Colonic mucosa (tissue), 4 donors: Measurements from ENCODE around the gene CGGBP1. TPM values are rescaled to one million over a fixed set of nuclear protein-coding genes. Genes with fewer than 3 reads are reported as not detected.
A peak's percentile ranks its signal among the peaks of the same experiment; 100 is the strongest.

ENCODE experiments used
- DNase-seq: peaks from one replicate; pipeline ENCODE4 v3.0.0-alpha.2; 2020
- H3K27ac ChIP-seq: fragments of 200-600 bp; one replicate; pipeline ENCODE4 v1.8.0; 2021
- H3K27me3 ChIP-seq: fragments of 200-600 bp; one replicate; pipeline ENCODE4 v1.8.0; 2021
- H3K36me3 ChIP-seq: fragments of 200-600 bp; one replicate; pipeline ENCODE4 v1.8.0; 2021
- H3K4me1 ChIP-seq: fragments of 200-600 bp; one replicate; pipeline ENCODE4 v1.8.0; 2021; ENCODE audit warnings: mild to moderate bottlenecking
- H3K4me3 ChIP-seq: fragments of 200-600 bp; one replicate; pipeline ENCODE4 v1.8.0; 2021
- H3K9ac ChIP-seq, 2 donors: one replicate each; pipeline ENCODE4 v1.7.0; 2013; ENCODE audit warnings: control low read depth in 2 of 2, low read depth in 2 of 2, low read length in 2 of 2
- H3K9me3 ChIP-seq: fragments of 200-600 bp; one replicate; pipeline ENCODE4 v1.8.0; 2021
- CTCF ChIP-seq: fragments of 200-600 bp; IDR thresholded peaks from one replicate; pipeline ENCODE4 v1.8.0; 2022; ENCODE audit warnings: antibody characterized with exemption, mild to moderate bottlenecking
- intact Hi-C: fragments of 100-400 bp; cut with DNase I; formaldehyde crosslinking; loops from one replicate; pipeline ENCODE4 v1.14.1; 2022
- total RNA-seq, 2 donors: library from RNA; stranded (reverse); fragmentation: NEBNext Ultra II Directional in 1 of 2; extraction: Animal tissue kit (Norgen Biotek cat#: 25700) in 1 of 2; gene quantifications; one replicate each; pipeline ENCODE4 v1.2.1, GENCODE V29; 2021
- donor health status: healthy.
- donor health status: DM: no; HTN: no; CAD: no.
- donor health status: DM: no; HTN: no; CAD: no.

CGGBP1 gene
- total RNA-seq, 2 donors from 2014 or later, result 48.6 to 57.7 TPM

GRCh38 chr3:88036221-88036620, 22.6 kb downstream of the CGGBP1 start:
- no peak for DNase-seq
- TF ChIP-seq CTCF, result no peak

DNA sequence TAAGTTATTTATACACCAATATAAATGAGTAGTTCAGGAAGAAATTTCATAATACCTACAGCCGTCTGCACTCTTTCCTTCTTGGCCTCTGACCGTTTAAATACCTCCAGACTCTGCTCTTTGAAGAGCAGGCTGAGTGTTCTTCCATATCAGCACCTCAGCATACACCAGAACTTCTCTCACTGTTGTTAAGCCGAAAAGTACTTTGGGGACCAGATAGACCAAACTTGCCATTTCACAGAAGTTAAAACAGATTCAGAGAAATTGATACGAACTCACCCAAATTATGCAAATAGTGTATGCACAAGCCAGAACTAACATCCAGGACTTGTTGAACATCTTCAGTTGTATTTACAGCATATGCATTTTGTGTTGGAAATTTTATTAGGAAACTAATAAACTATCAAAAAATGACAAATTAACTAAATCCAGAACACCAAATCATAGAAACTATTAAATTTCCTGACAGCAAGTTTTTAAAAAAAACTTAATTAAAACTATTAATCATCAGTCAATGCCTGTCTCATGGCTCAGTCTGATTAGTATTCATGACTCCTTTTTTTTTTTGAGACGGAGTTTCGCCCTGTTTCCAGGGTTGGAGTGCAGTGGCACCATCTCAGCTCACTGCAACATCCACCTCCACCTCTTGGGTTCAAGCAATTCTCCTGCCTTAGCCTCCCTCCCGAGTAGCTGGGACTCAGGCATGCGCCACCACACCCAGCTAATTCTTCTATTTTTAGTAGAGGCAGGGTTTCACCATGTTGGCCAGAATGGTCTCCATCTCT, 24.1 kb downstream of the CGGBP1 start:
- Histone ChIP-seq H3K9ac (no peak overlapping the region), H3K27ac (no peak overlapping the region), H3K4me1 (no peaks in the 10 kb centered on the region), H3K36me3 (no peaks in the 10 kb centered on the region), H3K9me3 (no peaks in the 10 kb centered on the region), H3K27me3 (no peaks in the 10 kb centered on the region), H3K4me3 (no peak overlapping the region)
- no peak for TF ChIP-seq CTCF
- no peak for DNase-seq
- intact Hi-C loops, result no loop called here

More at GRCh38 chr3:88036221-88036620, 22.6 kb downstream of the CGGBP1 start:
- H3K9ac ChIP-seq, result no peak overlapping the region
- H3K27me3 ChIP-seq, result no peaks in the 10 kb centered on the region
- H3K9me3 ChIP-seq, result no peaks in the 10 kb centered on the region
- H3K4me3 ChIP-seq, result no peak overlapping the region
- intact Hi-C loops, result no loop called here
- H3K4me1 ChIP-seq, result no peaks in the 10 kb centered on the region
- H3K36me3 ChIP-seq, result no peaks in the 10 kb centered on the region
- no peak overlapping the region for H3K27ac ChIP-seq

DNA sequence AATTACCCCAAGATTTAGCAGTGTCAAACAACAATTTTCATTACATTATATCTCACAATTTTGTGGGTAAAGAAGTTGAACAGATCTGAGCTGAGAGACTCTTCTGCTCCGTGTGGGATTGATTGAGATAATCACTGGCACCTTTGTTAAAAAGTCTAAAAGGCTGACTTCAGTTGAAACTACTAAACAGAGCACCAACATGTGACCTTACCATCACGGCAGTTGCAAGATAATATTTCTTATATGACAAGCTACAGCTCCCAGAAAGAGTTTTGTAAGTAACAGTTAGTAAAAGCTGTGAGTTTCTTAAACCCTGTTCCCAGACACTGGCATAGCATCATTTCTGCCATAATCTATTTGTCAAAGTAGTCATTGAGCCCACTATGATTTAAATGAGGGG, 25.0 kb downstream of the CGGBP1 start:
- Histone ChIP-seq H3K9ac (no peak overlapping the region), H3K9me3 (no peaks in the 10 kb centered on the region), H3K4me1 (no peaks in the 10 kb centered on the region), H3K4me3 (no peak overlapping the region), H3K27me3 (no peaks in the 10 kb centered on the region), H3K27ac (no peak overlapping the region), H3K36me3 (no peaks in the 10 kb centered on the region)
- DNase-seq, result no peak
- no peak for TF ChIP-seq CTCF
- intact Hi-C loops, result no loop called here

DNA sequence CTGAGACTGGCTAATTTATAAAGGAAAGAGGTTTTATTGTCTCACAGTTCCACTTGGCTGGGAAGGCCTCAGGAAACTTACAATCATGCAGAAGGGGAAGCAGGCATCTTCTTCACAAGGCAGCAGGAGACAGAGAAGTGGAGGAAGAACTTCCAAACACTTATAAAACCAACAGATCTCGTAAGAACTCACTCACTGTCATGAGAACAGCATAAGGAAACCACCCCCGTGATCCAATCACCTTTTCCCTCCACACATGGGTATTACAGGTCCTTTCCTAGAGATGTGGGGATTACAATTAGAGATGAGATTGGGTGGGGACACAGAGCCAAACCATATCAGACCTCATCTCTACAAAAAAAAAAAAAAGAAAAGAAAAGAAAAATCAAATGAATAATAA, 25.7 kb downstream of the CGGBP1 start:
- no peaks in the 10 kb centered on the region for H3K4me1 ChIP-seq
- H3K36me3 ChIP-seq, result no peaks in the 10 kb centered on the region
- no peaks in the 10 kb centered on the region for H3K27me3 ChIP-seq
- no peak for DNase-seq
- H3K9me3 ChIP-seq, result no peaks in the 10 kb centered on the region
- no peak for TF ChIP-seq CTCF
- intact Hi-C loops, result no loop called here
- no peak overlapping the region for H3K27ac ChIP-seq
- no peak overlapping the region for H3K4me3 ChIP-seq
- H3K9ac ChIP-seq, result no peak overlapping the region

DNA sequence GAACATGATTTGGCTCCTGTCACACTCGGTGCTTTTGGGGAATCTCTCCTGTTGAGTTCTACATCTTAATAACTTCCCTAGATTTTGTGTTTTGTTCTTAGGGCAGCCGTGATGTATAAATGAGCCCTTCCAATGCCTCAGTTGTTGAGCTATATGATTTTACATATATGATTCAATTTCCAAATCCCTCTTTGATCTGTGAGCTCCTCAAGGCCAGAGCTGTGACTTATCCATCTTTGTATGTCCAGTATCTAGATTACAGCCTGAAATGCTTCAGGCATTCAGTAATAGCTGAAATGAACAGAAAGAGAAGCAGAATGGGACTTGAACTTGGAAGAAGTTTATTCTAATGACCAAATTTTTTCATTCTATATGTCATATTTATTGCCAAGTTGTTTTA, 26.6 kb downstream of the CGGBP1 start:
- Histone ChIP-seq H3K4me3 (peak overlapping the region; percentile 1), H3K27ac (no peak overlapping the region), H3K36me3 (no peaks in the 10 kb centered on the region), H3K9ac (no peak overlapping the region), H3K4me1 (no peaks in the 10 kb centered on the region), H3K27me3 (no peaks in the 10 kb centered on the region), H3K9me3 (no peaks in the 10 kb centered on the region)
- intact Hi-C loops, result no loop called here
- no peak for DNase-seq
- TF ChIP-seq CTCF, result no peak
